LNCaP clone FGC (cell line): Measurements from ENCODE around the gene PDZD11.
"Not testable (repeated sequence)": the region's sequence is repeated elsewhere in the genome, so short reads cannot be mapped to it uniquely, and the experiment has no call there.

Experiments
- DNase-seq: peaks from one replicate; pipeline ENCODE4 v3.0.0-alpha.2; 2011; ENCODE audit warnings: low read depth
- H3K4me3 ChIP-seq: 2 replicates; pipeline ENCODE4 v1.5.1; 2011; ENCODE audit warnings: mild to moderate bottlenecking, low read depth, low read length, control low read depth
- CTCF ChIP-seq: IDR thresholded peaks from 2 replicates; pipeline ENCODE4 v1.5.1; 2012; ENCODE audit warnings: mild to moderate bottlenecking; ENCODE audit not compliant: control insufficient read depth, insufficient read depth; ENCODE audit errors: extremely low read depth

PDZD11 gene

GRCh38 chrX:70289793-70290770, at the start of gene PDZD11, which contains the start of gene KIF4A:
Gene PDZD11 (minus strand): TSS chrX:70289927. CDS start chrX:70289341, 586 bp downstream.
Gene KIF4A (plus strand): TSS chrX:70290104. CDS start chrX:70290459, 355 bp downstream.
- TF ChIP-seq CTCF: no peak
- DNase-seq: peak; percentile 58
- peak within 1 kb of the TSS; percentile 79 for H3K4me3 ChIP-seq

- no peak overlapping the region for H3K4me3 ChIP-seq
- TF ChIP-seq CTCF: no peak
- no peak for DNase-seq
Observed at GRCh38 chrX:70338290-70338689, 48.6 kb upstream of the PDZD11 start.

GRCh38 chrX:70336767-70337166, 47.0 kb upstream of the PDZD11 start:
- no peak overlapping the region for H3K4me3 ChIP-seq
- TF ChIP-seq CTCF: no peak
- DNase-seq: no peak

GRCh38 chrX:70332600-70332999, 42.9 kb upstream of the PDZD11 start:
- no peak overlapping the region for H3K4me3 ChIP-seq
- TF ChIP-seq CTCF: no peak
- DNase-seq: no peak

- no peak for TF ChIP-seq CTCF
- no peak for DNase-seq
- H3K4me3 ChIP-seq: no peak overlapping the region
Observed at GRCh38 chrX:70331161-70331560, 41.4 kb upstream of the PDZD11 start.

- no peak overlapping the region for H3K4me3 ChIP-seq
- TF ChIP-seq CTCF: no peak
- DNase-seq: no peak
Observed at GRCh38 chrX:70324326-70324725, 34.6 kb upstream of the PDZD11 start.

GRCh38 chrX:70323628-70324027, 33.9 kb upstream of the PDZD11 start:
- DNase-seq, H3K4me3 ChIP-seq: not testable (repeated sequence)
